ENCODE measurements around the gene RBMS3. TPM values are rescaled to one million over a fixed set of nuclear protein-coding genes. Genes with fewer than 3 reads are reported as not detected.
A peak's percentile ranks its signal among the peaks of the same experiment; 100 is the strongest.
"Not testable (repeated sequence)": the region's sequence is repeated elsewhere in the genome, so short reads cannot be mapped to it uniquely, and the experiment has no call there.

Gene RBMS3
- polyA plus RNA-seq, 5 donors, result 20.5 to 41.4 (median 32.1) TPM

DNA sequence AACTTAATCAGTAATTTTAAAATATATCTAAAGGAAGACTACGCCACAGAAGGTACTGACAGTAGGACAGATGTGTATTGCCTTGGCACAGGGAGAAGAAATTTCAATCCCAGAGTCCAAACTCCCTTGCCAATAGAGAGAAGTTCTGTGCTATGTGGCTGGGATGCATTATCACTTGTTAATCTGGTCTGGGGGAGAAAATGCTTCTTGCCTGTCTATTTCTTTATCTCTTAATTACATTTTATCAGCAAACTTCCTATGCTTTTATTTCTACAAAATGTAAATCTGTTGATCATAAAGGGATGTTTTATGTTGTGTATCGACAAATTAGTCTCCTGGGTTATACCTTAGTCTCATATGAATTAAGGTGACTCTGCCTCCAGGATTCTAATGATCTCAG is 21.7 kb downstream of the RBMS3 start:
- no peak for DNase-seq

DNA sequence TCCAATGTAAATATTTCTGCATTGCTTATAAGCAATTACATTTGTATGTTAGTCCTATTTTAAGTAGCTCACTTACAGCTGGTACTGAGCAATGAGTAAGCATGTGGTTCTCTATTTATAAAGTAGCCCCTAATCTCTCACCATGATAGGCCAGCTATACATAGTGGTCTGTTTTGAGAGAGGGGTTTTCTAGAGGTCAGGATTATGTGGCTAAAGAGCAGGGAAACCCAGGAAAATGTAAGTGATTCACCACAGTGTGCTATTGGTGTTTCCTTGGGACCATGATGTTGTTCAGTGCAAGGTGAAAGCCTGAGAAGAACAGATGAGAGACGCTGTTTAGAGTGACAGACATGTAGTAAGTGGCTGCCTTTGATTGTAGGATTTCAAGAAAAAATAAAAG is 26.4 kb downstream of the RBMS3 start:
- DNase-seq, result no peak

DNA sequence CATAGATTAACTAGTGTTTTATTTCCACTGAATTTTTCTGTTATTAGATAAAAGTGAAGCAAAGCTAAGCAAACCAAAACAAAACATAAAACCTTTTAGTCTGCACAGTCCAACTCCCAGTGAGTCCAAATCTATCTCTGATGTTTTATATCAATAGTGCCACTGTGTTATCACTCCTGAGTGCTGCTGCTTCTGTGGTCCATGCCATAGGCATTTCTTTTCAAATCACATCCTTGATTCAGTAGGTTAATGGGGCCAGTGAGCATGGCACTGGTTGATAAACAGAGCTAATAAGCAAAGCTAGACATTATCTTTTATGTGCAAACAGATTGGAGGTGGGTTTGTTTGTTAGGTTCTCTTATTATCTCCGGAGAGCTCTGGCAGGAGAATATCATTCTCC is 30.0 kb downstream of the RBMS3 start:
- no peak for DNase-seq

DNA sequence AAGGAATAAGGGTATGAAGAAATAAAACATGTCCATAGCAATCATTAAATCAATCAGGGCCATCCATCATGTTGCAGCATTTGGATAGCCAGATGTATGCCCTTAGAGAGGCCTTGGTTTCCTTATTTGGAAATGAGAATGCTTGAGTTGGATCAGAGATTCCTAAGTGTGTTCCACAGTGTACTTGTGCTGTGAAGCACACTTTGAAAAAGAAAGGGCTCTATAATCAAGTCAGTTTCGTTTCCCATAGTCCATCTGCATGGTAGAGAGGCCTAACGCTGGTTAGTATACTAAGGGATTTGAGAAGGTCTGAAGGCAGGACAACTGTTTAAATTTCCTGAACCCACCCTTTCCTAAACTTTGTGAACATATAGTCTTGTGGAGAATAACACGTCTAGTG is 30.9 kb downstream of the RBMS3 start:
- no peak for DNase-seq

DNA sequence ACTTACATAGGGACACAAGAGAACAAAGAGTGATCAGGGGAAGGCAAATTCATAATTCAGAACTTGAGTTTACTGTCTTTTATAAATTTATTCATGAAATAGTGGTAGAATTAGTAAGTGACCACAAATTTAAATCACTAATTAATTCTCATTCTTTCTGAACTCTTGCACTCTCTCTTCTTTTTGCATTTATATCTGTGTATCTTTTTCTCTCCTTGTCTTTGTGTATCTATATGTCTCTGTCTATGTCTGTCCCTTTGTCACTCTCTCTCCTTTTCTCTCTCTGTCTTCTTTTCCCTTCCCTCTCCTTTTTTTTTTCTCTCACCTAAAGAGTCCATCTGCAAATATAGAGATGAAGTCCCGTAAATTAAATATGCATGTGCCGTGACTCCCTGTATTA is 31.5 kb downstream of the RBMS3 start:
- DNase-seq, result no peak

DNA sequence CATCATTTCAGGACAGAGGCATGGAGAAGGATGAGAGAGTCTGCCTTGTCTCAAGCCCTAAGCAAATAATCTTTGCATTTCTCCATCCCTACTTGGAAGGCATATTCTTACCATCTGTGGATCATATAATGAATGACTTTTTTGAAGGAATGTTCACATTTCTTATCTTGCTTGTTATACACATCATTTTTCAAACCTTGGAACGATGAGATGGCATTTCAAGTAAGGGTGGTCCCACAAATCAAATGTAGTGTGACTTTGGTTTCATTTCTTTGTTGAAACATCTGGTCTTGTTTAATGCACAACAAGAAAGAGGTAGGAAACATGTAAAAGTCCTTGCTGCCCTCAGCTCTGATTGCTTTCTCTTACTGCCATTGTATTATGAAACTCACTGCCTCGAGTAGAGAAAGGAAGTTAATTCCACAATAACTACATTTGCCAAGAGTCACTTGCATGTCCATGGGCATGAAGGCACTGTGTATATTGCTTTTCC is 32.1 kb downstream of the RBMS3 start:
- no peak for DNase-seq

DNA sequence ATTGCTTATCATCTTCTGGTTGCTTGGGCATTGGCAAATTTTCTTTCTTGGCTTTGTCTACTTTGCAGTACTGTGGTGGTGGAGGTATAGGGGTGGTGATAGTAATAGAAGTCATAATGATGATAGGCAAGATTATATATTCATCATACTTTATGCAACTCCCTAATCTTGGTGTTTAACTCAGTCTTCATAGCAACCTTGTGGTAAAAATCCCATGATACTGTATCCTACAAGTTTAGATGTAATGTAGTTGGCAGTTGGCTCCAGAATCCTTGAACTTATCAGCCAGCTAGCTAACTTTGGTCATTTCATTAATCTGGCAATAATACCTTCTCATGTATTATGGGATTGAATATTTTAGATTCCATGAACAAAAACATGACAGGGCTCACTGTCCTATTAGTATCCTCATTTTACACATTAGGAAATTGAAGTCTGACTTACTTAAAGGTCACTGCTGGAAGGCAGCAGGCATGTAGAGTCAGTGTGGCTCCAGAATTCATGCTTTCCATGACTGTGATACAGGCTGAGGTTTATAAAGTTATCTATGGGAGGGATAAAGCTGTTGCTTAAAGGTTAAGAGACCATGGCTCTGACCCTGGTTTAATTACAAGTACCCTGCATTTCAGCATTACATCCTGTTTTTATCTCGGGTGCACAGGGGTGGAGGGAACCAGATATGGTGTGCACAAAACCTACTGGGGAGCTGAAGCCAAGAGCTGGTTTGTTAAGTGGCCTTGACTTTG is 33.3 kb downstream of the RBMS3 start:
- no peak for DNase-seq

DNA sequence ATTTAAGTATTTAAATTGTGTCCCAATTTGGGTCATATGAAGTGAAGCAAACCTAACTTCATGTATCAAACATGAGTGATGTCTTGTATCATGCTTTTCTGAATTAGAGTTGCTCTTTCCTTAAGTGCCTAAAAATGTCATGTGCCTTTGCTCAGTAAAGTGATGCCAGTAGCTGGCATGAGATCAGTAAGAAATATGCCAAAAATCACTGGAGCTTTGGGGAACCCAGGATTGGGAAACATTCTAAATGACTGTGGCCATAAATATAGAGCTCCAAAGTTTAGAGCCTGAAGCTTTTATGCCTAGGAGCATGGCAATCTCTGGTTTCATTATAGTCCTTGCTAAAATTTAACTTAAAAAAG is 33.8 kb downstream of the RBMS3 start:
- no peak for DNase-seq

DNA sequence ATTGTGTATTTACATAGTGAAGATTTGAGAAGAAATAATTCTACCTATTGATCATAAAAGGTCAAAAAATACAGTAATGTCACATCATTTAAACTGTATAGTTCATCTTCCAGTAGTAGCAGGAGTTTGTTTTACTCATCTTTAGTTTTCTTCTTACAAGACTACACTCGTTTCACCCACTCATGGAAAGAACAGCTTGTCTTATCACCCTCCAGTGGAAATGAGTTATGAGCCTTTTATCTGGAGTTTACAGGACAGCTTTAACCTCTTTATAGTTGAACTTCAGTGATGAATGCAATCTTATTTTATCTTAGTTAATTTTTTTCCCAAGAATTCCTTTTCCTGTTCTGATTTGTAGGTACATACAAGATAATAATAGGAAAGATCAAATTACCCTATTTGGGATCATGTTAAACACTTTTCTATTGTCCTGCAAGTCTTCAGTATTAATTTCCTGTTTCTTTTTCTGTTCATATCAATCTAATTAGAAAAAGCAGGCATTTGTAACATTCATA is 36.8 kb downstream of the RBMS3 start:
- no peak for DNase-seq

DNA sequence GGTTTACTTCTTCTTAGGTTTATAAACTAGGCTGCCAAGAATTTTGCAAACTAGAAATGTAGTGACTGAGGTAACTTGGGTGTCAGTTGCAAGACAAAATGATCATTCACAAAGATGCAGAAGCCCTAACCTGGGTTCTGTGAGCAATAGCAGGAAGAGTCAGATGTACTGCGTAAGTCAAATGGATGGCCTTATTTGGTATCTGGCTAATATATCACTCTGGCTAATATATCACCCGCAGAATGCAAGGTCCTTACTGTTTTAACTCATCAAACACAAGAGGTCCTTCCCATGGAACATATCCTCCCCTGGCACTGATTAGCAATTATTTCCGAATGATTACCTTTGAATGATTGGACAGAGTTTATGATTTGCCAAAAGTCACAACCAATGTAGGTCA is 37.4 kb downstream of the RBMS3 start:
- no peak for DNase-seq

DNA sequence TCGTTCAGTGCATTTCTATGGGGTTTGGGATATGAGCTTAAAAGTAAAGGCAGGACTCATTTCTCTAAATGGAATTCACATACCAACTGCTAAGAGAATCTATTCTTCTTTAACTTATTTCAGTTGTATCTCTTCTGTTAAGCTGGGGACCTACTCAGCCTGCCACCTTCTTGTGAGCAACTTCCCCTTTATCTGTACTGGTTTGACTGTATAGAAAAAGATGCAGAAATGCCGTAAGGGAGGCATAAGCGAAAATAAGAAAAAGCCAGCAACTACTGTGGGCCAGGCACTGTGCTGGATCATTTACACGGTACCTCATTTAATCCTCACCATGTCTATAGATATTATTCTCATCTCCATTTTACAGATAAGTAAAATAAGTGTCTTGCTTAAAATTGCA is 38.4 kb downstream of the RBMS3 start:
- no peak for DNase-seq

DNA sequence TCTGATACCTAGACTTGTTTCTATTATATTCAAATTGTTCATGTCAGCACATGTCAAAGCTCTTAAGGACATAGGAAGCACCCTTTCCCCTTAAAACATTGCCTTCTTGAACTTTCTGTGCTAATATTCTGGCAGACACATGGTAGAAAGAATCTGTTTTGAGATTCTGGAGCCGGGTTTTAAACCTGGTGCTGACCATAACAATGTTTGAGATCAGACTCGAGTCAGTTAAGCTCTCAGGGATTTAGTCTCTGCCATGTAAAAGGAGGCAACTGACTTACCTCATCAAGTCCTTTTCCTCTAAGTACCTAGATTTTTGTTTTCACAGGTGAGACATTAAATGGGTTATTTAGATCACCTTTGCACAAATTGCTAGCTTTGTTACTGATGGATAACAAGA is 38.9 kb downstream of the RBMS3 start:
- DNase-seq, result no peak

DNA sequence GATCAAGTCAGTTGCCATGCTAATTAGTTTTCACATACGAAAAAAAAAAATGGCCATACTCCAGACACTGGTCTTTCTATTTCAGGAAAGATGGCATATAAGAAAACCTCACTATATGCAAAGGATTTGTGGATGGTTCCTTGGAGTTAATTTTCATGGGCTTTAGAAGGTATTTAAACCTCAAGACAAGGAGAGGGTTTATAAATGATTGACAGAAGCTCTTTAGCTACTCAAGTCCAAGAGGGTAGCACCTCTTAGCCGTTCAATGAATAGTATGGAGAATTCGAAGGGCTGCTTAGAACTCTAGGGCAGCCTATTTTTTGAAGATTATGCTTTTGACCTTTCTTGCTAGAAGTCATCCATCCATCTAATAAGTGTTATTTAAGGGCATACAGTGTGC is 41.7 kb downstream of the RBMS3 start:
- DNase-seq, result no peak

DNA sequence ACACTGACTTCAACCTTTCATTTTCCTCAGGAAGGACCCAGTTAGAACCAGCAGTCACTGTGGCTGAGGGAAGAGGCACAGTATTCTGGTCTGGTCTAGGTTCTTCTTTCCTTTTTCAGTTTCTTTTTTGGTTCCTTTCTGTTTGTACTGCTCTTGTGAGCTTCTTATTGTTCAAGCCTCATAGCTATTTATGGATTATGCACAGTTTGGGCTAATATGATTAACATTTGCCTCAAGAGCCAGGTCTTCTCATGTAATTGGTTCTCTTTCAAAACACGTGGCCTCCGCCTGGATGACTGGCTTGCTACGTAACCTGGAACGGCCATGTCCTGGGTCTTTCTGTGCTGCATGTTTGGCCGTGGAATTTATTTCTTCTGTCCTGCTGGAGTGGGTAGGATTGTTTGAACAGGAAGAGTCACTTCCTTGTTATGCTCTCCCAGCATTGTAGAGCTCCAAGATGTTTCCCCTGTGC is 43.3 kb downstream of the RBMS3 start:
- peak in 1 of 2 donors; percentile 13 for DNase-seq

DNA sequence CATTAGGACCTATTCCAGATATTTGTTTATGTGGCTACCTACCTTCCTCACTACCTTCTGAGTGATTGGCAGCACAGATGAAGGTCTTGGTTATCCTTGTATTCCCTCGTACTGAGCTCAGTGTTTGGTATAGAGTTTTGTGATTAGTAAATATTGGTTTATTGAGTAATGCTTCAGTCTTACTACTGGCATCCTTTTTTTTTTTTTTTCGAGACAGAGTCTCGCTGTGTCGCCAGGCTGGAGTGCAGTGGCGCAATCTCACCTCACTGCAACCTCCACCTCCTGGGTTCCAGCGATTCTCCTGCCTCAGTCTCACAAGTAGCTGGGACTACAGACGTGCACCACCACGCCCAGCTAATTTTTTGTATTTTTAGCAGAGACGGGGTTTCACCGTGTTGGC is 45.7 kb downstream of the RBMS3 start:
- DNase-seq, result not testable (repeated sequence)

DNA sequence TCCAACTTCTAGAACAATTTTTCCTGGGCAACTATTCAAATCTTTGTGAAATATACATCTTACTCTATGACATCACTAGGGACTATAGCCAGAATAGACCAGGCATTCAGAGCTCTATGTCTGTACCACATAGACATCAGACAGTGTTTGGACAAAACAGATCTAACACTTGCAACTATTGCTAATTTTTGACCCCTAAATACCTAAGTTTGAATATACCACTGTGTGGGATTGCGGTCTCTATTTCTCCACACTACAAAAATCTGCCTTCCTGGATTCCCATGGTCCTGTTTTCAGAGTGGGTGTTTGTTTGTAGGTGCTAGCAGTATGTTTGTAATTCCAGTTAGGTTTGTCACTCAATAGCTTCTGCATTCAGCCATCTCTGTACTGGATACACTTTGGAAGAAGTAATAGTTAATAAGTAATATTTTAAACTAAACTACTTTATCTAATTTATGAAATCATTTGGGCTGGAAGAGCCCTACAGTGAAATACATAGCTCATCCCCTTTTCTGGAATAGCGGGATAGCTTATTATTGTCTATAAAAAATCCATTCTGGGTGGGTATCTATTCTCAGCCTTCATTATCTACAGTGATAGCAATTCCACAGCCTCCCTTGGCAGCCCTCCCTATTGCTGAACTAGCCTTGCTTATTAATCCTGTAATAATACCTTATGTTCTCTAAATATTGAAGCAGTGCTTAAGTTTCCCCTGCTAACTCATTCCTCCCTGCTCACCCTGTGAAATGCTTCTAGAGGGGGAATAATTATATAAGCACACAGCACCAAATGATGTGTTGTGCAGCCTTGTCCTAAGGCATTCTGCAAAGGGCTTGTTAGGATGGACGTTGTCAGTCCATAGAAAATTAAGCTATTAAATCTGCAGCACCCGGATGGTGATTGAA is 49.4 kb downstream of the RBMS3 start:
- no peak for DNase-seq

DNA sequence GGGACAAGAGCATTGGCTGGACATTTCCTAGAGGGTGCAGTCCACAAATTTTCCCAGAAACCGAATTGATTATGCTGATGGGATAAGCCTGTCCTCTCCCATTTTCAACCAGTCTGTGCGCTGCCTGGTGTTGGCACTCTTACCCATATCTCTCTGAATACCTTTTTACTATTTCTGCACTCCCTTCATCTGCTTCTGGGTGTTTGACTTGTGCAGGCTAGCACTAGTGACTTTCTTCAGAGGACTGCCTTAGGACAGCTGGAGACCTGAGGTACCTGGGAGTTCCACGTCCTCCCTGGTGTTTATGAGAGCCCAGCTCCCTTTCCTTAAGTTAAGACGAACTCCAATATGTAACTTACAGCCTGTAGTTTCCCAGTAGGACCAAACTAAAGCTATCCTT is 50.2 kb downstream of the RBMS3 start:
- no peak for DNase-seq

DNA sequence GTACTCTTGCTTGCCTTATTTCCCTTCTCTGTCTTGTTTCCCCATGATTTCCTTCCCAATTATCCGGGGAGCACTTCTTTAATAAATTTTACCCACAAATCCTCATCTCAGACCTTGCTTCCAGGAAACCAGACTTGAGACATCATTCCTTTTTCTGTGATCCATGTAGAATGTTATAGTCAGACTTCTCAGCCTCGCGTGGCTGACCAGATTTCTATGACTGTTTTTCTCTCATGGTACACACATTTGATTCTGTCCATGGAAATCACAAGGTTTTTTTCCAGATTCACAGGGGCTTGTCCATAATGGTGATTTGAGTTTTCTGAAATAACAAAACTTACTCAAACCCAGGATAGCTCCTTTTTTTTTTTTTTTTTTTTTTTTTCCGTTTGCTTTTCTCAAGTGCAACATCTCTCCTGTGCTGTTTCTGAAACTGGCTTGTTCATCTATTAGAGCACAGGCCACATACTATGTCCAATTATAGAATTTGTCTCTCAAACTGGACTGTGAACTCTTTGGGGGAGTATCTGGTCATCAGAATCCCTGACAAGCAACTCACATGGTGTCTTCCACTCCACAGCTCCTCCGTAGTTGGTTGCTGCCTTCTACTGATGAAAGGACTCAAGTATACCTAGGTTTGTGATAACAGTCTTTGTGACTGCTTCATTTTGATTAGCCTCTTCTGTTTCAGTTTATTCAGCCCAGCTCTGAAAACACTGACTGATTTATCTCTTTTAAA is 50.8 kb downstream of the RBMS3 start:
- DNase-seq, result no peak

DNA sequence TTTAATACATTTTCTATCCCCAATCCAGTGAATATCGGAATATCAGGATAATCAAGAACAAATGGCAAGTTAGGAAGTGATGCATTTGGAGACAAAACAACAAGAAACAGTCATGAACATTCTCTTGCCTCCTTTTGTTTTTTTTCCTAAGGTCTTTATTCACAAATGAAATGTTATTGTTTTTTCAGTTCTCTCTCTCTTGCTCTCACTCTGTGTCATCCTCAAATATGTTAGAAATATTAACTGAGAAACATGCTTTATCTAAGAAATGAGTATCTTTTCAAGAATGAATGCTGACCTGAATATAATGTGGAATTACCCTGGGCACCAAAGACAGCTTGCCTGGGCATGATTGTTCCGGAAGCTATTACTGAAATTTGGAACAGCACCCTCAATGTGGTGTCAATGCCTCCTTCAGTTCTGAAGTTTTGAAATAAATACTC is 51.3 kb downstream of the RBMS3 start:
- DNase-seq, result no peak

DNA sequence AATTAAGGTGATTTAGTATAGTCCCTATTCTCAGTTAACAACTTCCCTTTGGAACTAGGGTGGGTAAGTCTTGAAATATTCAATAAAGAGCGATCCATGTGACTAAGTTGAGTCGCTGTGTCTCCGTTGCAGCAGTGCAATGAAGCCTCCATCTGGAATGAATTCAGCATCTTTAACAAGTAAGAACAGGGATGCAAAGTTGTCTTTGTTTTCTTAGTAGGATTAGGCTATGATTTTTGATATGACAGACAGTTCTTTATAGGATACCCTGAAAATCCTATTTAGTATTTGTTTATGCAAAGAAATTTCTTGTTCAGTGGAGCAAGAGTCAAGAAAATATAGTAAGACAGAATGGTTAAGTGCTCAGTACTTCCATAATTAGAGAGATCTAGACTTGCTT is 52.7 kb downstream of the RBMS3 start:
- no peak for DNase-seq

DNA sequence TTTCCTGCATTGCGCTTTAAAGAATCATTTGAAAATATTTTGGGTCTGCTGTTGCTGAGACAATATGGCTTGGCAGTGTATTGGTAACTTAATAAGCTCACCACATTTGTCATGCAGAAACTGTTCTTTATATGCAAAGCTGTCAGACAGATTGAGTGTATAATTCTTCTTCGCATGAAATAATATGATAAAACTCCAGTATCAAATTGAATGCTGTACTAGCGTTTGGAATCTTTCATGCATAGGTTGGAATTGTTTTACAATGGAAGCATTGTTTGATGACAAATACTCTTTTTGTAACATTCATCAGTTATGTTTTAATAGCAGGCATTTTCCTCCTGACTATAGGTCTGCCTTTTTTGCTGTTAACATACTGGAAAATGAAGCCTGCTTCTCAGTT is 53.8 kb downstream of the RBMS3 start:
- DNase-seq, result no peak

DNA sequence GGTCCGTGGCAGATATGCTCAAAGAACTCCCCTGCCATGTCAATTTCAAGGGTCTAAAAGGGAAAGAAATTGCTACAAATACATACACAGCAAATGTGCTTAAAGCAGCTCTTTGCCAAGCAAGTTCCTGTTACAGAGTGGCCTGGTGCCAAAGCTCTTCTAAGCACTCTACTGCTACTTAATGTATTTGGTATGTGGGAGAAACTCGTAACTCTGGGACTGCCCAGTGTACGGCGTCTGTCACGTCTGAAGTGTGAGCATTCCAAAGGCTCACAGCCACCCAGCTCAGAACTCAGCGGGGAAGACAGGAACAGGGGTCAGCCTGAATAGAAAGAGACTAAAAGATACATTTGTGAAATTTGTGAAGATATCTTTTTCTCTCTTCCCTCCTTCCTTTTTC is 54.6 kb downstream of the RBMS3 start:
- peak; percentile 95 for DNase-seq
